Gastrocnemius medialis (tissue), 4 donors: ENCODE data around the gene GRM1.

Experiments
- CTCF ChIP-seq, 5 experiments: fragments of 450-650 bp in 3 of 5; fragments of 200-600 bp in 2 of 5; sonication (generic) in 2 of 5; IDR thresholded peaks in 4 of 5; conservative IDR thresholded peaks in 1 of 5; 1 replicate in 4 of 5; 2 replicates in 1 of 5; pipeline ENCODE4 v1.5.1; 2016 to 2019; ENCODE audit warnings: antibody characterized with exemption in 5 of 5, mild to moderate bottlenecking in 3 of 5, moderate library complexity in 3 of 5
- POLR2A ChIP-seq, 2 donors: fragments of 450-650 bp; IDR thresholded peaks; one replicate each; pipeline ENCODE4 v1.6.1; 2017; ENCODE audit warnings: antibody characterized with exemption in 2 of 2, mild to moderate bottlenecking in 2 of 2, moderate library complexity in 2 of 2

DNA sequence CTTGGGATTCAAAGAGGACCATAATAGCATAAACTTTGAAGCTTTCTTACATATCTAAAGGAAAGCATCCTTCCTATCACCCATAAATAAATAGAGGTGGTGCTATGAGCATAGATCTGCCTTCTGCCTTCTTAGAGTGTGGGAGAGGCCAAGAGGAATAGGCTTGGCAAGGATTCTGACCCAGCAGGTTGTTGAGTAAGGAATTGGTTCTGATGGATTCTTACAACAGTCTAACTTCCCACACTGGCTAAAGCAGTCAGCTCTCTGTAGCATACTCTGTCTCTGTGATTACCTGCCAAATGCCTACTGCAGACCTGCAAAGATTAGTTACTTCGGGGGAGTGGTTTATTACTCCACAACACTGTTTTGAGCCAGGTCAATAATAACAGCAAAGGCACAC is 316.7 kb downstream of the GRM1 start:
- no peak for TF ChIP-seq CTCF (IDR thresholded peaks at IDR 0.05 in 4 of 5, conservative IDR thresholded peaks at IDR 0.05 in 1 of 5)
- TF ChIP-seq POLR2A (IDR thresholded peaks at IDR 0.05): no peak
